NCI-H128 (cell line): ENCODE measurements around the gene CALM3.
"Not testable (repeated sequence)": the region's sequence is repeated elsewhere in the genome, so short reads cannot be mapped to it uniquely, and the experiment has no call there.

Source experiments
- DNase-seq: peaks from one replicate; lab custom pipeline; 2025; ENCODE audit not compliant: unreplicated experiment; lab: John Stamatoyannopoulos, UW

Gene CALM3

GRCh38 chr19:46614114-46614722 lies 13.1 kb downstream of the CALM3 start:
- peak; percentile 80 for DNase-seq

GRCh38 chr19:46615966-46616365 lies 14.8 kb downstream of the CALM3 start:
- DNase-seq = no peak

- no peak for DNase-seq
Observed at GRCh38 chr19:46616631-46617322, 15.6 kb downstream of the CALM3 start.

- no peak for DNase-seq
Observed at GRCh38 chr19:46617601-46618000, 16.5 kb downstream of the CALM3 start.

GRCh38 chr19:46618670-46619231 lies 17.6 kb downstream of the CALM3 start:
- DNase-seq = no peak

GRCh38 chr19:46620267-46620666 lies 19.1 kb downstream of the CALM3 start:
- DNase-seq = no peak

- DNase-seq = no peak
Observed at GRCh38 chr19:46620716-46621115, 19.6 kb downstream of the CALM3 start.

GRCh38 chr19:46621191-46622117 lies 20.3 kb downstream of the CALM3 start:
- no peak for DNase-seq

GRCh38 chr19:46622118-46622446 lies 21.0 kb downstream of the CALM3 start:
- no peak for DNase-seq

- no peak for DNase-seq
Observed at GRCh38 chr19:46623915-46624502, 22.9 kb downstream of the CALM3 start.

- no peak for DNase-seq
Observed at GRCh38 chr19:46624958-46625661, 24.0 kb downstream of the CALM3 start, which contains the start of gene PTGIR. TSS of gene PTGIR (minus strand) at chr19:46625089. CDS start at chr19:46624225, 864 bp downstream.

GRCh38 chr19:46625731-46626130 lies 24.6 kb downstream of the CALM3 start:
- no peak for DNase-seq

GRCh38 chr19:46626446-46626845 lies 25.3 kb downstream of the CALM3 start:
- no peak for DNase-seq

GRCh38 chr19:46628970-46629369 lies 27.8 kb downstream of the CALM3 start:
- not testable (repeated sequence) for DNase-seq

GRCh38 chr19:46629546-46630025 lies 28.5 kb downstream of the CALM3 start:
- DNase-seq = no peak

GRCh38 chr19:46630586-46631205 lies 29.6 kb downstream of the CALM3 start:
- DNase-seq = no peak

GRCh38 chr19:46631481-46631880 lies 30.4 kb downstream of the CALM3 start:
- no peak for DNase-seq

GRCh38 chr19:46633130-46633529 lies 32.0 kb downstream of the CALM3 start:
- DNase-seq = no peak

GRCh38 chr19:46634045-46634655 lies 33.0 kb downstream of the CALM3 start:
- peak; percentile 33 for DNase-seq
